ENCODE results near the gene TNS2. TPM values are rescaled to one million over a fixed set of nuclear protein-coding genes. Genes with fewer than 3 reads are reported as not detected.

The TNS2 gene
- total RNA-seq, 1 donor from 2014 or later: 232 TPM

- peak overlapping the region; percentile 86 for H3K4me3 ChIP-seq
- peak; percentile 82 for DNase-seq
- intact Hi-C loops (cut with DNase I): no loop called here
Observed at GRCh38 chr12:53051058-53051880, 1.4 kb downstream of the TNS2 start.

GRCh38 chr12:53051881-53052412 lies 2.1 kb downstream of the TNS2 start:
- Histone ChIP-seq H3K9me3 (no peaks in the 10 kb centered on the region), H3K27ac (peak overlapping the region; percentile 98), H3K4me3 (peak overlapping the region; percentile 86), H3K27me3 (no peaks in the 10 kb centered on the region), H3K36me3 (peaks cover 40% of the 10 kb centered on the region), H3K4me1 (peaks cover 54% of the 10 kb centered on the region)
- no peak for TF ChIP-seq CTCF (IDR thresholded peaks at IDR 0.05)
- ATAC-seq: no peak
- intact Hi-C loops (cut with DNase I): no loop called here
- DNase-seq: peak; percentile 60

More at GRCh38 chr12:53051058-53051880, 1.4 kb downstream of the TNS2 start:
- no peaks in the 10 kb centered on the region for H3K27me3 ChIP-seq
- H3K36me3 ChIP-seq: peaks cover 33% of the 10 kb centered on the region
- no peak for ATAC-seq
- peaks cover 57% of the 10 kb centered on the region for H3K4me1 ChIP-seq
- no peaks in the 10 kb centered on the region for H3K9me3 ChIP-seq
- TF ChIP-seq CTCF (IDR thresholded peaks at IDR 0.05): peak; percentile 20
- H3K27ac ChIP-seq: peak overlapping the region; percentile 98

- Histone ChIP-seq H3K4me3 (peak overlapping the region; percentile 86), H3K36me3 (peaks cover 46% of the 10 kb centered on the region), H3K27me3 (no peaks in the 10 kb centered on the region), H3K27ac (peak overlapping the region; percentile 98), H3K9me3 (no peaks in the 10 kb centered on the region), H3K4me1 (peaks cover 54% of the 10 kb centered on the region)
- TF ChIP-seq CTCF (IDR thresholded peaks at IDR 0.05): no peak
- ATAC-seq (peak; percentile 24), DNase-seq (peak; percentile 92)
- intact Hi-C loops (cut with DNase I): no loop called here
Observed at GRCh38 chr12:53052419-53053217, 2.8 kb downstream of the TNS2 start.

- TF ChIP-seq CTCF (IDR thresholded peaks at IDR 0.05): peak; percentile 67
- Histone ChIP-seq H3K27ac (peak overlapping the region; percentile 98), H3K4me3 (peak overlapping the region; percentile 86), H3K27me3 (no peaks in the 10 kb centered on the region), H3K9me3 (no peaks in the 10 kb centered on the region), H3K36me3 (peaks cover 55% of the 10 kb centered on the region), H3K4me1 (peaks cover 47% of the 10 kb centered on the region)
- ATAC-seq (peak; percentile 26), DNase-seq (peak; percentile 86)
- intact Hi-C loops (cut with DNase I): no loop called here
Observed at GRCh38 chr12:53053218-53054111, 3.6 kb downstream of the TNS2 start.

Measured in upper lobe of right lung (tissue), 1 donor.